Duodenal mucosa (tissue), 2 donors: ENCODE results near the gene PPP6R3.
"Not testable (repeated sequence)": the region's sequence is repeated elsewhere in the genome, so short reads cannot be mapped to it uniquely, and the experiment has no call there.

ENCODE experiments used
- H3K27ac ChIP-seq: one replicate; pipeline ENCODE4 v1.7.0; 2013; ENCODE audit warnings: low read depth, low read length
- H3K27me3 ChIP-seq, 2 donors: one replicate each; pipeline ENCODE4 v1.7.0; 2013; ENCODE audit warnings: low read length in 2 of 2, control low read depth in 1 of 2; ENCODE audit not compliant: insufficient read depth in 2 of 2, control insufficient read depth in 1 of 2
- H3K36me3 ChIP-seq, 2 donors: one replicate each; pipeline ENCODE4 v1.7.0; 2013; ENCODE audit warnings: low read length in 2 of 2, control low read depth in 1 of 2; ENCODE audit not compliant: insufficient read depth in 2 of 2, control insufficient read depth in 1 of 2
- H3K4me1 ChIP-seq, 2 donors: one replicate each; pipeline ENCODE4 v1.7.0; 2013; ENCODE audit warnings: low read length in 2 of 2, control low read depth in 1 of 2; ENCODE audit not compliant: insufficient read depth in 2 of 2, control insufficient read depth in 1 of 2
- H3K4me3 ChIP-seq, 2 donors: one replicate each; pipeline ENCODE4 v1.7.0; 2013; ENCODE audit warnings: low read length in 2 of 2, low read depth in 1 of 2
- H3K9ac ChIP-seq, 2 donors: one replicate each; pipeline ENCODE4 v1.7.0; 2013; ENCODE audit warnings: low read length in 2 of 2, low read depth in 1 of 2
- H3K9me3 ChIP-seq, 2 donors: one replicate each; pipeline ENCODE4 v1.7.0; 2013; ENCODE audit warnings: low read length in 2 of 2, control low read depth in 1 of 2; ENCODE audit not compliant: control insufficient read depth in 1 of 2

Gene PPP6R3

DNA sequence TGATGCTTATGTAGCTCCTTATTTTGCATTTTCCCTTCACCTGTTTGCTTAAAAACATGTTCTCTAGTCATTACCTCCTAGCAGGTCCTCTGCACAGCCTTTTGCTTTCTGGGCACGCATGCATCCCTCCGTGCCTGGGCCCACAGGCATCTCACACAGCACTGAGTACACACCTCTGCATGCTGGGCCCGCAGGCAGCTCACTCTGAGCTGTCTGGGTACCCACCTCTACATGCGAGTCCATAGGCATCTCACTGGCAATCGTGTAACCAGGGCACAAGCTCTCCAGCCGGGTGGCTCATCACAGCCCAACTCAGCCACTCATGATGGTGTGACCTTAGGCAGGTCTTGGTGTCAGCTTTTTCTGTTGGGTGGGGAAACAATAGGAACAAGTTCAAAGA lies 155.1 kb downstream of the PPP6R3 start:
- H3K9ac ChIP-seq: no peak overlapping the region
- no peak overlapping the region for H3K27ac ChIP-seq
- H3K4me1 ChIP-seq: no peaks in the 10 kb centered on the region
- no peak overlapping the region for H3K4me3 ChIP-seq
- no peaks in the 10 kb centered on the region for H3K27me3 ChIP-seq
- peaks cover 36 to 57% of the 10 kb centered on the region in 2 donors for H3K36me3 ChIP-seq
- no peaks in the 10 kb centered on the region for H3K9me3 ChIP-seq

GRCh38 chr11:68617925-68618809 lies 157.6 kb downstream of the PPP6R3 start:
- Histone ChIP-seq H3K4me1 (no peaks in the 10 kb centered on the region), H3K9ac (no peak overlapping the region), H3K27me3 (no peaks in the 10 kb centered on the region), H3K36me3 (peaks cover 15 to 33% of the 10 kb centered on the region in 2 donors), H3K9me3 (no peaks in the 10 kb centered on the region), H3K27ac (no peak overlapping the region), H3K4me3 (no peak overlapping the region)

DNA sequence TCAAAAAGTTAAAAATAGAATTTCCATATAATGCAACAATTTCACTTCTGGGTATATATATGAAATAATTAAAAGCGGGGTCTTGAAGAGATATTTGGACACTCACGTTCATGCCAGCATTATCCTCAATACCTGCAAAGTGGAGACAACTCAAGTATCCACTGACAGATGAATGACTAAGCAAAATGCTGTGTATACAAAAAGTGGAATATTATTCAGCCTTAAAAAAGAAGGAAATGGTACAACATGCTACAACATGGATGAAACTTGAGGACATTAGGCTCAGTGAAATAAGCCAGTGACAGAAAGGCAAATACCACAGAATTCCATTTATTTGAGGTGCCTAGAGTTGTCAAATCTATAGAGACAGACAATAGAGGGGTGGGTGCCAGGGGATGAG lies 161.3 kb downstream of the PPP6R3 start:
- Histone ChIP-seq H3K4me1 (no peaks in the 10 kb centered on the region), H3K27ac (no peak overlapping the region), H3K36me3 (no peaks in the 10 kb centered on the region), H3K9ac (no peak overlapping the region), H3K9me3 (no peaks in the 10 kb centered on the region), H3K4me3 (no peak overlapping the region), H3K27me3 (no peaks in the 10 kb centered on the region)

DNA sequence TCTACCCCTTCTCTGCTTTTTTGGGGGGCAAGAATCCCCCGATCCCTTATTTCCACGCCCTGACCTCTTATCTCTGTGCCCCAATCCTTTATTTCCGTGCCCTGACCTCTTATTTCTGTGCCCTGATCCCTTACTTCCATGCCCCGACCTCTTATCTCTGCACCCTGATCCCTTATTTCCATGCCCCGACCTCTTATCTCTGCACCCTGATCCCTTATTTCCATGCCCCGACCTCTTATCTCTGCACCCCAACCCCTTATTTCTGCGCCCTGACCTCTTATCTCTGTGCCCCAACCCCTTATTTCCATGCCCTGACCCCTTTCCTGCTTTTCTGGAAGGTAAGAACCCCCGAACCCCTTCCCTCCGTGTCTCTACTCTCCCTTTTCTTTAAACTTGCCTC lies 163.2 kb downstream of the PPP6R3 start:
- H3K9me3 ChIP-seq, H3K36me3 ChIP-seq, H3K9ac ChIP-seq, H3K27me3 ChIP-seq, H3K4me3 ChIP-seq, H3K27ac ChIP-seq, H3K4me1 ChIP-seq: not testable (repeated sequence)

DNA sequence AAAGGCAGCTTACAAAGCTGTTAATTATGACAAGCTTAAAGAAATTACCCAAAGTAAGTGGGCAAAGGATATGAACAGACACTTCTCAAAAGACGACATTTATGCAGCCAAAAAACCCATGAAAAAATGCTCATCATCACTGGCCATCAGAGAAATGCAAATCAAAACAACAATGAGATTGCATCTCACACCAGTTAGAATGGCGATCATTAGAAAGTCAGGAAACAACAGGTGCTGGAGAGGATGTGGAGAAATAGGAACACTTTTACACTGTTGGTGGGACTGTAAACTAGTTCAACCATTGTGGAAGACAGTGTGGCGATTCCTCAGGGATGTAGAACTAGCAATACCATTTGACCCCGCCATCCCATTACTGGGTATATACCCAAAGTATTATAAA lies 164.5 kb downstream of the PPP6R3 start:
- H3K4me3 ChIP-seq, H3K4me1 ChIP-seq, H3K36me3 ChIP-seq, H3K27me3 ChIP-seq, H3K9ac ChIP-seq, H3K9me3 ChIP-seq, H3K27ac ChIP-seq: not testable (repeated sequence)

GRCh38 chr11:68626236-68626635 lies 165.7 kb downstream of the PPP6R3 start:
- H3K36me3 ChIP-seq, H3K4me3 ChIP-seq, H3K9ac ChIP-seq, H3K4me1 ChIP-seq, H3K27me3 ChIP-seq, H3K27ac ChIP-seq, H3K9me3 ChIP-seq: not testable (repeated sequence)

DNA sequence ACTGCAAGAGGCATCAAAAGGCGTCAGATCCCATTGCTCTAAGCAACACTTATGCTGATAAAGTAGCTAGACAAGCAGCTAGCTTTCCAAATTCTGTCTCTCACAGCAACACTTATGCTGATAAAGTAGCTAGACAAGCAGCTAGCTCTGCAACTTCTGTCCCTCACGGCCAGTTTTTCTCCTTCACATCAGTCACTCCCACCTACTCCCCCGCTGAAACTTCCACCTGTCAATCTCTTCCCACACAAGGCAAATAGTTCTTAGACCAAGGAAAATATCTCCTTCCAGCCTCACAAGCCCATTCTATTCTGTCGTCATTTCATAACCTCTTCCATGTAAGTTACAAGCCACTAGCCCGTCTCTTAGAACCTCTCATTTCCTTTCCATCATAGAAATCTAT lies 168.3 kb downstream of the PPP6R3 start:
- not testable (repeated sequence) for H3K9ac ChIP-seq, H3K9me3 ChIP-seq, H3K27me3 ChIP-seq, H3K4me3 ChIP-seq, H3K36me3 ChIP-seq, H3K27ac ChIP-seq, H3K4me1 ChIP-seq

DNA sequence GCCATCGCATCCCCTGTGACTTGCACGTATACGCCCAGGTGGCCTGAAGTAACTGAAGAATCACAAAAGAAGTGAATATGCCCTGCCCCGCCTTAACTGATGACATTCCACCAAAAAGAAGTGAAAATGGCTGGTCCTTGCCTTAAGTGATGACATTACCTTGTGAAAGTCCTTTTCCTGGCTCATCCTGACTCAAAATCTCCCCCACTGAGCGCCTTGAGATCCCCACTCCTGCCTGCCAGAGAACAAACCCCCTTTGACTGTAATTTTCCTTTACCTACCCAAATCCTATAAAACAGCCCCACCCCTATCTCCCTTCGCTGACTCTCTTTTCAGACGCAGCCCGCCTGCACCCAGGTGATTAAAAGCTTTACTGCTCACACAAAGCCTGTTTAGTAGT lies 171.8 kb downstream of the PPP6R3 start:
- H3K9ac ChIP-seq, H3K9me3 ChIP-seq, H3K4me1 ChIP-seq, H3K27me3 ChIP-seq, H3K4me3 ChIP-seq, H3K27ac ChIP-seq, H3K36me3 ChIP-seq: not testable (repeated sequence)

- no peaks in the 10 kb centered on the region for H3K36me3 ChIP-seq
- H3K27me3 ChIP-seq: no peaks in the 10 kb centered on the region
- H3K4me1 ChIP-seq: no peaks in the 10 kb centered on the region
- H3K9ac ChIP-seq: no peak overlapping the region
- H3K27ac ChIP-seq: no peak overlapping the region
- H3K4me3 ChIP-seq: no peak overlapping the region
- H3K9me3 ChIP-seq: no peaks in the 10 kb centered on the region
Observed at GRCh38 chr11:68632802-68633201, 172.2 kb downstream of the PPP6R3 start.

DNA sequence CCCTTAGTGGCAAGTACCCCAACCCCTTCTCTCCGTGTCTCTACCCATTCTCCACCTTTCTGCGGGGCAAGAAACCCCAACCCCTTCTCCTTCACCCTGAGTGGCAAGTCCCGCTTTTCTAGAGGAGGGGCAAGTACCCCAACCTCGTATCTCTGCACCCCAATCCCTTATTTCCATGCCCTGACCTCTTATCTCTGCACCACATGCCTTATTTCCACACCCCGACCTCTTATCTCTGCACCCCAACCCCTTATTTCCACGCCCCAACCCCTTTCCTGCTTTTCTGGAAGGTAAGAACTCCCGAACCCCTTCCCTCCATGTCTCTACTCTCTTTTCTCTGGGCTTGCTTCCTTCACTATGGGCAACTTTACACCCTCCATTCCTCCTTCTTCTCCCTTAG lies 174.1 kb downstream of the PPP6R3 start:
- not testable (repeated sequence) for H3K27me3 ChIP-seq, H3K9ac ChIP-seq, H3K4me3 ChIP-seq

DNA sequence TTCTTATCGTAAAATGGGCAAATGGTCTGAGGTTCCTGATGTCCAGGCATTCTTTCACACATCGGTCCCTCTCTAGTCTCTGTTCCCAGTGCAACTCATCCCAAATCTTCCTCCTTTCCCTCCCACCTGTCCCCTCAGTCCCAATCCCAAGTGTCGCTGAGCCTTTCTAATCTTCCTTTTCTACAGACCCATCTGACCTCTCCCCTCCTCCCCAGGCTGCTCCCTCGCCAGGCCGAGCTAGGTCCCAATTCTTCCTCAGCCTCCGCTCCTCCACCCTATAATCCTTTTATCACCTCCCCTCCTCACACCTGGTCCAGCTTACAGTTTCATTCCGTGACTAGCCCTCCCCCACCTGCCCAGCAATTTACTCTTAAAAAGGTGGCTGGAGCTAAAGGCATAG lies 174.6 kb downstream of the PPP6R3 start:
- H3K9me3 ChIP-seq, H3K4me3 ChIP-seq, H3K4me1 ChIP-seq, H3K27me3 ChIP-seq, H3K9ac ChIP-seq, H3K27ac ChIP-seq, H3K36me3 ChIP-seq: not testable (repeated sequence)

More for the DNA sequence above, 174.1 kb downstream of the PPP6R3 start:
- not testable (repeated sequence) for H3K36me3 ChIP-seq, H3K9me3 ChIP-seq, H3K4me1 ChIP-seq, H3K27ac ChIP-seq
